GM21367 (cell line): ENCODE measurements around the gene ANXA6.
"Not testable (repeated sequence)": the region's sequence is repeated elsewhere in the genome, so short reads cannot be mapped to it uniquely, and the experiment has no call there.

Experiments used
- ATAC-seq: cut with Tn5 transposase; IDR thresholded peaks from one replicate; pipeline ENCODE4 v1.9.1; 2021; ENCODE audit not compliant: unreplicated experiment

Gene ANXA6

GRCh38 chr5:151181818-151182523 lies 24.4 kb upstream of the ANXA6 start:
- ATAC-seq, result no peak

DNA sequence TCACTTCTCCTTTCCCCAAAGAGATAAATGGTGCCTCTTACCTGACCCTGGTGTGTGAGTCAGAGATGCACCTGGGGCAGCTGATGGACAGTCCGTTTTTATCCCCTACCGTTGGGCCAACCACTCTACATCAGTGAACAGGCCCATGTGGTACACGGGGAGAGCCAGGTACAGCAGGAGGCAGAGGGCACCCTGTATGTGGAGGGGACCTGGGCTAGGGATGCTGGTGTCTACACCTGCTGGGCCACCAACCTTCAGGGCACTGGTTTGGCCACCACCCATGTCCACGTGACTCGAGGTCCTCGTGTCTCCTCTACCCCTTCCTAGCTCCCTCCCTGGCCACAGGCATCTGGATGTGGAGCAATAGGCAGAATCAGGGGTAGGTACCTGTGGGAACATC lies 22.7 kb upstream of the ANXA6 start:
- no peak for ATAC-seq

DNA sequence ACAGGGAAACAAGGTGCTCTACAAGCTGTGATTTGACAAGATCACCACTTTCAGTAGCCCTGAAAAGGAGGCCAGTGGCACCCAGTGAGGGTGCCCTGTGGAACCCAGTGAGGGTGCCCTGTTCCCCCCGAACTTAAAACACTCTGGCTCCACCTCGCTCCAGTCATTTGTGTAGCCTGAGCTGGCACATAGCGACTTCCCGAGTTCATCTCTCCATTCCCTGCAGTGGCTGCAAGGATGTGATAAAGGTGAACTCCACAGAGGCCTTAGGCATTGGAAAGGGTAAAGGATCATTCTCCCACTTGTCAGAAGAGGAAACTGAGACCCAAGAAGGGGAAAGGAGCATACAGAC lies 21.9 kb upstream of the ANXA6 start:
- ATAC-seq, result no peak

DNA sequence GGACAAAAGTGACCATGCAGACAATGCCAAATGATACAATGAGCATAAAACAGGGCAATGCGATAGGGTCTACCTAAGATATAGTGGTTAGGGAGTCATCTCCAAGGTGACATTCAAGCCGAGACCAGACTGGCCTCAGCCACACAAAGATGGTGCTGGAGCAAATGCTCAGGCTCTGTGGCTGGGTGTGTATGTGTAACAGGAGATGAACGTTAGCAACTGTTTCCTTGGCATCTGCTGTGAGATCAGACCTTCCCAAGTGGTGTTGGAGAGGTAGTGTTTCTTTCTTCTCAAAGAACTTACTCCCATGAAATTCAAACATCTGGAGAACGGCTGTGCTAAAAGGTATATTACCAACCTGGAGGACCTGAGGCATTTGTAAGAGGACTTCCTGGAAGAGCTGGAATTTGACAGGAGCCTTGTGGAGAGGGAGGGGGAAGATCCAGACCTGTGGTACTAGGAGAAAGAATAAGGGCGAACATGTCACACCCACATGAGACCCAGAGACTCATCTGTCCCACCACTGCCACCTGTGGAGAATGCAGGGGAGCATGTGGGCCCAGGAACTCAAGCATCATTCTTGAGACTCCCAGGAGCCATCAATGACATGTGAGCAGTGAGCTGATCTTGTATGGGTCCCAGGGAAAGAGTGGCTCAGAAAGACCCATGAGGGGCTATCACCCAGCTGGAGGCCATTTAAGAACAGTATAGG lies 21.4 kb upstream of the ANXA6 start:
- no peak for ATAC-seq

DNA sequence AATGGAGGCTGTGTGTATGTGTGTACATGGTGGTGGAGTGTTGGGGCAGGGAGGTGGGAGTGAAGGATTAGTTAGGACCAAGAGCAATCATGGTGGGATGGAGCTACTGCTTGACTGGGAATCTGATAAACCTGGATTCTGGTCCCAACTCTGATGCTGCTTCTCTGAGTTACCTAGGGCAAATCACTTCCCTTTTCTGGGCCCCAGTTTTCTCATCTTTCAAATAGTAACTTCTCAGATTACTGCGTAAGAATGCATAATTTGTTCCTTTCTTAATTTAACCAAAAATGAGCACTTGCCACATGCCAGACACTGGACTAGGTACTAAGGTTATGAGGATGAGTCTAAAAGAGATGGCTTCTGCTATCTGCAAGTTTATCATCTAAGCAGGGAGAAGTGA lies 20.8 kb upstream of the ANXA6 start:
- ATAC-seq, result no peak

- not testable (repeated sequence) for ATAC-seq
Measured at GRCh38 chr5:151176268-151176667, 18.7 kb upstream of the ANXA6 start.

GRCh38 chr5:151174612-151175101 lies 17.1 kb upstream of the ANXA6 start:
- no peak for ATAC-seq

GRCh38 chr5:151173711-151174611 lies 16.4 kb upstream of the ANXA6 start:
- no peak for ATAC-seq

DNA sequence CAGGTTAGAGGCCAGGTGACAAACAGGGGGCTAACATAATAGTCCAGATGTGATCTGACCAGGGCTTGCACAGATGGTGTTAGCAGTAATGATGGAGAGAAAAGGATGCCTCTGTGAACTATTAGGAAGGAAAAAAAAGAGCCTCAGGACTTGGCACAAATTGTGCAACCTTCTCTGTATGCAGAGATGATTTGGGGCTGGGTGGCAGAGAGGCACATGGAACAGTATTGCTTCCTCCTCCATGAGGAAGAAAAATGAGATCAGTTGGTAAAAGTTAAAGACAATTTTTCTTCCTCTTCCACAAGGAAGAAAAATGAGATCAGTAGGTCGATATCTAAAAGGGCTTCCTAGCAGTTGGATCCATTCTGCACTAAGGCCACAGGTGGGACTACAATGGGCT lies 13.9 kb upstream of the ANXA6 start:
- no peak for ATAC-seq

- no peak for ATAC-seq
Measured at GRCh38 chr5:151168602-151169344, 11.2 kb upstream of the ANXA6 start.

DNA sequence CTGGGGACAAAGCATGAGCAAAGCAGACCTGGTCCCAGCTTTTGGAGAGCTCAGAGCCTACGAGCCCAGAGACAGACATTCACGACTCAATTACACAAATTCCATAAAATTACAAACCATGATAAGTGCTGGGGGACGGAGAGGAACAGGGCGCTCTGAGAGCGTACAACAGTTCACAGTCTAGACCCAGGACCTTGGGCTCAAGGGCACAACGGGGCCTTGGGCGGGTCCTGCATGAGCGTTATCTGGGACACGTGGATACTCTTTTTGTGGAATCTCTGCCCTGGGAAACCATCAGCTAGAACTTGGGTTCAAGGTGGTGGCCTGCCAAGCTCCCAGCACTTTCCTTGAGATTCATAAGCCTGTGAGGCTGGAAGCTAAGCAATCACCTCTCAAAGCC lies 9.4 kb upstream of the ANXA6 start:
- ATAC-seq, result no peak

GRCh38 chr5:151164687-151165392 lies 7.3 kb upstream of the ANXA6 start:
- peak; percentile 76 for ATAC-seq

DNA sequence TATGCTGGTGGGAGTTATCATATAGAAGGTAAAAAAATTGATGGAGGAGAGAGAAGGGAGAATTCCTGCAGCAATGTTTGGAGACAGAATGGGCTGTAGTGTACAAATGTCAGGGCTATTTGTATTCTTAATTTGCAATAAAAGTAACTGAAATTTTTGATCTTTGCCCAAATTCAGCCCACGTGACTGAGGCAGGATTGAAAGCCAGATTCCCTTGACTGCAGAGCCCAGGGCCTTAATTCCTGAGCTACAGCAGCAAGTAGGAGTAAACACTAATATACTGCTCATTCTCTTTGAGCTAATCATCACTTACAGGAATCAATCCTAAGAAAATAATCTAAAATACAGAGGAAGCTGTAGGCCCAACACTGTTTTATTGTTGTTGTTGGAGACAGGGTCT lies 5.2 kb upstream of the ANXA6 start:
- ATAC-seq, result no peak

GRCh38 chr5:151159649-151160373 lies 2.2 kb upstream of the ANXA6 start:
- no peak for ATAC-seq

DNA sequence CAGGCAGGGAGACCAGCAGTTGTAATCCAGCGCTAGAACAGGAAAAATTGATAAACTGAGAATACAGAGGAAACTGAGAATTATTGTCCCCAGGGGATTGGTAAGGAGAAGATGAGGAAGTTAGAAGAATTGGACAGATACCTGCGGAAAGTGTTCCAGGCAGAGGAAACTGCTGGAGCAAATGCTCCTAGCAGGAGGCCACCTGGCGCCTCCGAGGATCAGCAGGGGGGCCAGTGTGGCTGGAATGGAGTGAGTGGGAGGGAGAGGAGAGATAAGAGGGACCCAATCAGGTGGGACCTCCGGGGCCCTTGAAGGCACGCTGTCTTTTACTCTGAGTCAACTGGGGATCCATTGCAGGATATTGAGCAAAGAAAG lies 695 bp upstream of the ANXA6 start:
- ATAC-seq, result no peak

- ATAC-seq, result no peak
Measured at GRCh38 chr5:151156507-151157420, 815 bp downstream of the ANXA6 start.

DNA sequence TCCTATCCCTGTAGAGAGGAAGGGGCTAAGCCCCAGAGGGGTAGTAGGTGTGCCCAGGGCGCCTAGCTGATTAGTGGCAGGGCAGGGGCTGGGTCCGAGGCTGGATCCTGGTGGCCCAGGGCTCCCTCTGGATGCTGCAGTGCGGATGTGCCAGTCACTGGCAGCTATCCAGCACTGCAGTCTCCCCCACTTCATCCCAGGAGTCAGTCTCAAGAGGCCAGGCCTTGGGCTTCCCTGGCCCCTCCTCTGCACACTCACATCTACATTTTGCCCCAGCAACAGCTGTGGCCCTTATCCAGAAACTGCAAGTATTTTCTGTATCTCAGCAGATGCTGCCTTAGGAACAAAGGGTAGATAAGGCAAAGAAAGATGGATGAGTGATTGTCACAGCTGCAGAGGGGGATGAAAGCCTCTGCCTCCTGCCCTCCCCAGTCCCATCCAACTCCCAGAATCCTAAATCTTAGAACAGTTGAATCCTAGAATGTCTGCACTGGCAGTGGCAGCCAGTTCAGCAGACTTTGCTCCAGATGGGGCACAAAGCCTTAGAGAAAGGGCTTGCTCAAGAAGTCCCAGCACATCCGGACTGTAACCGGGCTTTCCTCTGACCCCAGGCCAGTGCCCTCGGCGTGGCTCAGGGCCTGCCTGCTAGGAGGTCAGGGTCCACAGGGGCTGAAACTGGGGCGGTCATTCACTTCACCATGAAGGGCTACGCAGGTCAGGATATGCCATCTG lies 1.6 kb downstream of the ANXA6 start:
- peak; percentile 23 for ATAC-seq
